RWPE2 (cell line): ENCODE data around the gene LMNA.

ENCODE experiments used
- ATAC-seq: fragments of 200-7000 bp; cut with Tn5 transposase; 3 replicates; pipeline ENCODE4 v1.9.1; 2021; ENCODE audit warnings: low read depth
- DNase-seq: peaks from one replicate; pipeline ENCODE4 v3.0.0-alpha.2; 2020; ENCODE audit warnings: low spot score
- H3K27ac ChIP-seq: fragments of 450-650 bp; 2 replicates; pipeline ENCODE4 v1.5.1; 2017; ENCODE audit warnings: mild to moderate bottlenecking; ENCODE audit not compliant: poor library complexity, severe bottlenecking
- H3K27me3 ChIP-seq: fragments of 250-450 bp; sonication (Bioruptor Pico); 2 replicates; pipeline ENCODE4 v1.5.1; 2021; ENCODE audit warnings: mild to moderate bottlenecking, moderate library complexity; ENCODE audit not compliant: insufficient read depth, poor library complexity, severe bottlenecking
- H3K36me3 ChIP-seq: fragments of 250-450 bp; sonication (Bioruptor Pico); 2 replicates; pipeline ENCODE4 v1.5.1; 2020; ENCODE audit warnings: low read depth, mild to moderate bottlenecking, moderate library complexity
- H3K4me1 ChIP-seq: fragments of 250-450 bp; sonication (Bioruptor Pico); 2 replicates; pipeline ENCODE4 v1.5.1; 2021; ENCODE audit warnings: mild to moderate bottlenecking, moderate library complexity; ENCODE audit not compliant: insufficient read depth, poor library complexity, severe bottlenecking
- H3K4me3 ChIP-seq: fragments of 250-450 bp; sonication (Bioruptor Pico); 2 replicates; pipeline ENCODE4 v1.5.1; 2021; ENCODE audit warnings: mild to moderate bottlenecking, moderate library complexity; ENCODE audit not compliant: severe bottlenecking
- H3K9me3 ChIP-seq: fragments of 250-450 bp; sonication (Bioruptor Pico); 2 replicates; pipeline ENCODE4 v1.5.1; 2021; ENCODE audit warnings: mild to moderate bottlenecking, moderate library complexity; ENCODE audit not compliant: severe bottlenecking
- TF ChIP-seq, protein P1 (sequence below): fragments of 450-650 bp; IDR thresholded peaks from one replicate; pipeline ENCODE4 v1.5.1; 2017; ENCODE audit warnings: mild to moderate bottlenecking, moderate library complexity; ENCODE audit not compliant: poor library complexity, severe bottlenecking

Gene LMNA

DNA sequence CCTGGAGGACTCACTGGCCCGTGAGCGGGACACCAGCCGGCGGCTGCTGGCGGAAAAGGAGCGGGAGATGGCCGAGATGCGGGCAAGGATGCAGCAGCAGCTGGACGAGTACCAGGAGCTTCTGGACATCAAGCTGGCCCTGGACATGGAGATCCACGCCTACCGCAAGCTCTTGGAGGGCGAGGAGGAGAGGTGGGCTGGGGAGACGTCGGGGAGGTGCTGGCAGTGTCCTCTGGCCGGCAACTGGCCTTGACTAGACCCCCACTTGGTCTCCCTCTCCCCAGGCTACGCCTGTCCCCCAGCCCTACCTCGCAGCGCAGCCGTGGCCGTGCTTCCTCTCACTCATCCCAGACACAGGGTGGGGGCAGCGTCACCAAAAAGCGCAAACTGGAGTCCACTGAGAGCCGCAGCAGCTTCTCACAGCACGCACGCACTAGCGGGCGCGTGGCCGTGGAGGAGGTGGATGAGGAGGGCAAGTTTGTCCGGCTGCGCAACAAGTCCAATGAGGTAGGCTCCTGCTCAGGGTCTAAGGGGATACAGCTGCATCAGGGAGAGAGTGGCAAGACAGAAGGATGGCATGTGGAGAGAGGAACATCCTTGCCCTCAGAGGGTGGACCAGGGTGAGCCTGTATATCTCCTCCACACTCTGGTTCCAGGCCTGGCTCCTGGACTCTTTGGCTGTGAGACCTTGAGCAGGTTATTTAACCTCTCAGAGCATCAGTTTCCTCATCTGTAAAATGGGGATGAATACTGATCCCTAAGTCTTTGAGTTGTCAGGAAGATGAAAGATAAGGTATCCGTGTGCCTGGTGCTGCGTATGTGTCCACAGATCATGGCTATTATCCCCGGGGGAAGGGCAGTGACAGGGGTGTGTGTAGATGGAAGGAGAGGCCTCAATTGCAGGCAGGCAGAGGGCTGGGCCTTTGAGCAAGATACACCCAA lies 21.7 kb downstream of the LMNA start:
- H3K9me3 ChIP-seq, result no peaks in the 10 kb centered on the region
- DNase-seq (no peak), ATAC-seq (no peak)
- no peak overlapping the region for H3K4me3 ChIP-seq
- H3K27ac ChIP-seq, result no peak overlapping the region
- TF ChIP-seq, protein P1, sequence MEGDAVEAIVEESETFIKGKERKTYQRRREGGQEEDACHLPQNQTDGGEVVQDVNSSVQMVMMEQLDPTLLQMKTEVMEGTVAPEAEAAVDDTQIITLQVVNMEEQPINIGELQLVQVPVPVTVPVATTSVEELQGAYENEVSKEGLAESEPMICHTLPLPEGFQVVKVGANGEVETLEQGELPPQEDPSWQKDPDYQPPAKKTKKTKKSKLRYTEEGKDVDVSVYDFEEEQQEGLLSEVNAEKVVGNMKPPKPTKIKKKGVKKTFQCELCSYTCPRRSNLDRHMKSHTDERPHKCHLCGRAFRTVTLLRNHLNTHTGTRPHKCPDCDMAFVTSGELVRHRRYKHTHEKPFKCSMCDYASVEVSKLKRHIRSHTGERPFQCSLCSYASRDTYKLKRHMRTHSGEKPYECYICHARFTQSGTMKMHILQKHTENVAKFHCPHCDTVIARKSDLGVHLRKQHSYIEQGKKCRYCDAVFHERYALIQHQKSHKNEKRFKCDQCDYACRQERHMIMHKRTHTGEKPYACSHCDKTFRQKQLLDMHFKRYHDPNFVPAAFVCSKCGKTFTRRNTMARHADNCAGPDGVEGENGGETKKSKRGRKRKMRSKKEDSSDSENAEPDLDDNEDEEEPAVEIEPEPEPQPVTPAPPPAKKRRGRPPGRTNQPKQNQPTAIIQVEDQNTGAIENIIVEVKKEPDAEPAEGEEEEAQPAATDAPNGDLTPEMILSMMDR, result no peak
- no peaks in the 10 kb centered on the region for H3K27me3 ChIP-seq
- H3K4me1 ChIP-seq, result no peaks in the 10 kb centered on the region
- peaks cover 78% of the 10 kb centered on the region for H3K36me3 ChIP-seq

DNA sequence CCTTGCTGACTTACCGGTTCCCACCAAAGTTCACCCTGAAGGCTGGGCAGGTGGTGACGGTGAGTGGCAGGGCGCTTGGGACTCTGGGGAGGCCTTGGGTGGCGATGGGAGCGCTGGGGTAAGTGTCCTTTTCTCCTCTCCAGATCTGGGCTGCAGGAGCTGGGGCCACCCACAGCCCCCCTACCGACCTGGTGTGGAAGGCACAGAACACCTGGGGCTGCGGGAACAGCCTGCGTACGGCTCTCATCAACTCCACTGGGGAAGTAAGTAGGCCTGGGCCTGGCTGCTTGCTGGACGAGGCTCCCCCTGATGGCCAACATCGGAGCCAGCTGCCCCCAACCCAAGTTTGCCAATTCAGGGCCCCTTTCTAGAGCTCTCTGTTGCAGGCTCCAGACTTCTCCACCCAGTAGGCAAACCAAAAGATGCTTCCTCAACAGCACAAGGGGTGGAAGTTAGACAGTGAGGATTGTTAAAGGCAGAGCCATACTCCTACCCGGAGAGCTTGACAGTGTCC lies 22.5 kb downstream of the LMNA start:
- Histone ChIP-seq H3K9me3 (no peaks in the 10 kb centered on the region), H3K36me3 (peaks cover 70% of the 10 kb centered on the region), H3K4me1 (no peaks in the 10 kb centered on the region), H3K4me3 (no peak overlapping the region), H3K27ac (no peak overlapping the region), H3K27me3 (no peaks in the 10 kb centered on the region)
- TF ChIP-seq, protein P1, result no peak
- DNase-seq, result no peak
- ATAC-seq, result no peak

DNA sequence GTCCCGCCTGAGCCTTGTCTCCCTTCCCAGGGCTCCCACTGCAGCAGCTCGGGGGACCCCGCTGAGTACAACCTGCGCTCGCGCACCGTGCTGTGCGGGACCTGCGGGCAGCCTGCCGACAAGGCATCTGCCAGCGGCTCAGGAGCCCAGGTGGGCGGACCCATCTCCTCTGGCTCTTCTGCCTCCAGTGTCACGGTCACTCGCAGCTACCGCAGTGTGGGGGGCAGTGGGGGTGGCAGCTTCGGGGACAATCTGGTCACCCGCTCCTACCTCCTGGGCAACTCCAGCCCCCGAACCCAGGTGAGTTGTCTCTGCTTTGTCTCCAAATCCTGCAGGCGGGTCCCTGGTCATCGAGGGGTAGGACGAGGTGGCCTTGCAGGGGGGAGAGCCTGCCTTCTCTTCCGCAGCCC lies 24.0 kb downstream of the LMNA start:
- Histone ChIP-seq H3K9me3 (no peaks in the 10 kb centered on the region), H3K36me3 (peaks cover 56% of the 10 kb centered on the region), H3K27ac (no peak overlapping the region), H3K4me1 (no peaks in the 10 kb centered on the region), H3K4me3 (no peak overlapping the region), H3K27me3 (no peaks in the 10 kb centered on the region)
- TF ChIP-seq, protein P1, result no peak
- no peak for ATAC-seq
- no peak for DNase-seq

DNA sequence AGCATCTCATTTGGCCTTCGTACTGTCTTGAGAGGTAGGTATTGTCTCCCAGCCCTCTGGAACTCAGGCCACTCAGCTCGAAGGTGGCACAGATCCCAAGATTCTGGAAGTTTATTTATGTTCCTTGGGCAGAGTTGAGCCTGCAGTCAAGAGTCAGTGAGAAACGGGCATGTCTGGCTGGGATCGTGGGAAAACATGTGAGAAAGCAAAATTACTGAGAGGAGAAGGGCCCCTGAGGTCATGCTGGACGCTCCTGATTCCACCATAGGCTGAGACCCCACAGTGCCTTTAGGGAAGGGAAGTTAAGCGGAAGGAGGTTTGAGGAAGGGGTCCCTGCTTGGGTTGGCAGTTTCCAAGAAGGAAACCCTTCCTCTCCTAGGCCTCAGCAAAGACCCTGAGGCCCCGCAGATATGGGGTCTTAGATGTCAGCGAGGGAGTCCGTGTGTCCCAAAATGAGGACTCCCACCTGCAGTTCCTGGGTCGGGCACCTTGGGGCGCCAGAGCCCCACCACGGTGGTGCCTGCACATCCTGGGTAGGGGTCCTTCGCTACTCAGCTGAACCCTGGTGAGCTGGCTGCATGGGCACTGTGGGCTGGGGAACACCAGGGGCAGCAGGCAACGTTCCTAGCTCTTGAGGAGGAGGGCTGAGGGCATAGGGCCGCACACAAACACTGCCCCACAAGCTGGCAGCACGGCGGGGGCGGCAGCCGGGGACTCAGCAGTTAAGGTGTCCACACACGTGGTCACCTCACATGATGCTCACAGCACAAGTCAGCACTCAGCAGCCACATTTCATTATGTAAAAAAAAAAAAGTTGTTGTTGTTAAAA lies 26.6 kb downstream of the LMNA start:
- TF ChIP-seq, protein P1, result peak; percentile 40
- no peaks in the 10 kb centered on the region for H3K9me3 ChIP-seq
- DNase-seq (no peak), ATAC-seq (peak; percentile 3; the same call in 1 of the 3 replicates)
- peaks cover under 1% of the 10 kb centered on the region for H3K4me1 ChIP-seq
- H3K4me3 ChIP-seq, result no peak overlapping the region
- peak overlapping the region; percentile 15 for H3K27ac ChIP-seq
- peaks cover 30% of the 10 kb centered on the region for H3K36me3 ChIP-seq
- no peaks in the 10 kb centered on the region for H3K27me3 ChIP-seq
